ENCODE measurements around the gene KLHDC9. TPM values are rescaled to one million over a fixed set of nuclear protein-coding genes. Genes with fewer than 3 reads are reported as not detected.
A peak's percentile ranks its signal among the peaks of the same experiment; 100 is the strongest.

Gene KLHDC9
- total and polyA plus RNA-seq, 12 donors: 5.2 to 28.1 (median 19.6) TPM

DNA sequence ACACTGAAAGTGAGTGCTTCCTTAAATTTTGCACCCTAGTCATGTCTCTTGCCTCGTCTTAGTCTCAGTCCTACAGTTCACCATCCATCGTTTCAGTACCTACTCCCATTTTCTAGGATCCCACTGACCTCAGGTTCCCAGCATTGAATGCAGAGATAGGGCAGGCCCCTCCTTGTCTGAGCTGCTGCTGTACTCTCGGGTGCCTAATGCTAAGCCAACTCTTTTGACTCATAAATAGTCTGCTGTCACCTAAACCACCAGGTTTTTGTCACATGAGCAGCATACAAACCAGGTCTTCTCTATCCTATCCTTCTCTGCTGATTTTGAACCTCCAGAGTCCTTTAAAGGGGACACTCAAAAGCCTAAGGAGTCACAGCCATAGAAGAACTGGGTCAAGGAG lies 31.5 kb upstream of the KLHDC9 start:
- WGBS, 4 donors: 59 to 73% (median 65%) methylated on average over 3 of the region's 3 CpGs
- no peak for DNase-seq
- Histone ChIP-seq H3K9me3 (replicated peaks in 1 of 3) (no peaks in the 10 kb centered on the region), H3K27me3 (peaks cover 6% of the 10 kb centered on the region), H3K4me3 (no peak overlapping the region), H3K36me3 (replicated peaks in 1 of 2) (no peaks in the 10 kb centered on the region), H3K27ac (no peak overlapping the region), H3K4me1 (replicated peaks in 1 of 2) (no peaks in the 10 kb centered on the region)
- TF ChIP-seq POLR2A (IDR thresholded peaks at IDR 0.05): no peak
- intact Hi-C loops (cut with DNase I): no loop called here

DNA sequence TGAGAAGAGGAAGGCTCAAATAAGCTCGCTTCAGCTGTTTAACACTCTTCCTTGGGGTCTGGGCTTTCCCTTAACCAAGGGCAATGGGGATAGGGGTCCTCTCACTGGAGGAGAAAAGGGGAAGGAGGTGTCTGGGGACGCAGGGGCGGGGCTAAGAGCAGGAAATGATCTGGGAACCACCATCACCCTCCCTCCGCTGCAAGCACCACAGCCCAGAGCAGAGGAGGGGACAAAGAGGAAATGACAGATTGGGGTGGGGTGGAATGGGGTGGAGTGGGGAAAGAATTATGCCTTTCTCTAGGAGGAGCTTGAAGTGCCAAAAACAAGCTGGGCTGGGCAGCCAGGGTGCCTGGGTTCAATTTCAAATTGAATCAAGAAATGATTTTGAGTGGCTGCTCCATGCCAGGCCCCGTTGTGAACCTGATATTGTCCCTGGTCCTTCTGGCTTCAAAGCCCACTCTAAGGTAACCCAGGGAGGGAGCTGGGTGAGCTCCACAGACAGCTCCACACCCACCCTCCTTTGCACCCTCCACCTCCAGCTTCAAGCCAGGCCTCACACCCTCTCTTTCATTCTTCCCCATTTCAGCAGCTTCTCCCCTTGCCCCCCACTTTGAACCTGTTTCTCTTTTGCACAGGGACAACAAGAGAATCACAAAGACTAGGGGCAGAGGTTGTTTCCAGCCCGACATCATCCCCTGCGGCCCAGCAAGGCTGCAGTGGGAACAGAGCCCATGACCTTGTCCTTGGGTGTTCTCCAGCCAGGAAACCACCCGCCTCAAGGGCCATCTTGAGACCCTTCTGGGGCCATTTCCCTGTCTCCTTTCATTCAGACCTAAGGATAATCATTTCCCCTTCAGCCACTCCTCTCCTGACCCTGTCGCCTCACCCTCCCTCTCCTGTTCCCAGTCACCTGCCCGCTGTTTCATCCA lies 29.6 kb upstream of the KLHDC9 start:
- WGBS, 4 donors: 54 to 60% (median 58%) methylated on average over 10 of the region's 10 CpGs
- Histone ChIP-seq H3K4me1 (replicated peaks in 1 of 2) (no peaks in the 10 kb centered on the region), H3K27me3 (peaks cover 6% of the 10 kb centered on the region), H3K4me3 (peak overlapping the region in 1 of 4 donors; percentile 55), H3K9me3 (replicated peaks in 1 of 3) (no peaks in the 10 kb centered on the region), H3K36me3 (replicated peaks in 1 of 2) (no peaks in the 10 kb centered on the region), H3K27ac (peak overlapping the region in 4 of 5 donors; percentile 13 to 87 (median 62))
- TF ChIP-seq POLR2A (IDR thresholded peaks at IDR 0.05): no peak
- intact Hi-C loops (cut with DNase I): no loop called here
- peak in 6 of 7 donors; percentile 39 to 72 (median 64) for DNase-seq

DNA sequence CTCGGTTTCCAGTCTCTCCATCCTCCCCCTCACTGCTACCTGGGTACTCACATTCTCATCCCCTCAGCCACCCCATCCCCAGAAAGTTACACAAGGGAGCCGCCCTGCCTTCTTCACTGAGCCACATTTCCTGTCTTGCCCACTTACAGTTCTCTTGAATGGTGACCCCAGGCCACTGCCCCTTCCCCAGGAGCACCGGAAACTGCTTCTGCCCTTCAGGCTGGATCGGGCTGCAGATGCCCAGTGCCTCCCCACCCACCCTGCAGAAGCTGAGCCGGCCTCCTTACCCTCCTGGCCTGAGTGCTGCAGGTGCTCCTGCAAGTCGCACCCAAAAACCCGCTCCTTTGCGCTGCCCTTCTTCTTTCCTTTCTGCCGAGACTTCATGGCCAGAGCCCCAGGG lies 28.9 kb upstream of the KLHDC9 start:
- Histone ChIP-seq H3K9me3 (replicated peaks in 1 of 3) (no peaks in the 10 kb centered on the region), H3K27ac (peak overlapping the region; percentile 13 to 87 (median 56)), H3K4me1 (replicated peaks in 1 of 2) (no peaks in the 10 kb centered on the region), H3K4me3 (peak overlapping the region in 1 of 4 donors; percentile 55), H3K36me3 (replicated peaks in 1 of 2) (no peaks in the 10 kb centered on the region), H3K27me3 (peaks cover 6% of the 10 kb centered on the region)
- intact Hi-C loops (cut with DNase I): no loop called here
- no peak for DNase-seq
- 68 to 78% (median 73%) methylated on average over 9 of the region's 9 CpGs for WGBS, 4 donors
- TF ChIP-seq POLR2A (IDR thresholded peaks at IDR 0.05): no peak
- TF ChIP-seq, protein P1, sequence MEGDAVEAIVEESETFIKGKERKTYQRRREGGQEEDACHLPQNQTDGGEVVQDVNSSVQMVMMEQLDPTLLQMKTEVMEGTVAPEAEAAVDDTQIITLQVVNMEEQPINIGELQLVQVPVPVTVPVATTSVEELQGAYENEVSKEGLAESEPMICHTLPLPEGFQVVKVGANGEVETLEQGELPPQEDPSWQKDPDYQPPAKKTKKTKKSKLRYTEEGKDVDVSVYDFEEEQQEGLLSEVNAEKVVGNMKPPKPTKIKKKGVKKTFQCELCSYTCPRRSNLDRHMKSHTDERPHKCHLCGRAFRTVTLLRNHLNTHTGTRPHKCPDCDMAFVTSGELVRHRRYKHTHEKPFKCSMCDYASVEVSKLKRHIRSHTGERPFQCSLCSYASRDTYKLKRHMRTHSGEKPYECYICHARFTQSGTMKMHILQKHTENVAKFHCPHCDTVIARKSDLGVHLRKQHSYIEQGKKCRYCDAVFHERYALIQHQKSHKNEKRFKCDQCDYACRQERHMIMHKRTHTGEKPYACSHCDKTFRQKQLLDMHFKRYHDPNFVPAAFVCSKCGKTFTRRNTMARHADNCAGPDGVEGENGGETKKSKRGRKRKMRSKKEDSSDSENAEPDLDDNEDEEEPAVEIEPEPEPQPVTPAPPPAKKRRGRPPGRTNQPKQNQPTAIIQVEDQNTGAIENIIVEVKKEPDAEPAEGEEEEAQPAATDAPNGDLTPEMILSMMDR (IDR thresholded peaks at IDR 0.05): no peak

DNA sequence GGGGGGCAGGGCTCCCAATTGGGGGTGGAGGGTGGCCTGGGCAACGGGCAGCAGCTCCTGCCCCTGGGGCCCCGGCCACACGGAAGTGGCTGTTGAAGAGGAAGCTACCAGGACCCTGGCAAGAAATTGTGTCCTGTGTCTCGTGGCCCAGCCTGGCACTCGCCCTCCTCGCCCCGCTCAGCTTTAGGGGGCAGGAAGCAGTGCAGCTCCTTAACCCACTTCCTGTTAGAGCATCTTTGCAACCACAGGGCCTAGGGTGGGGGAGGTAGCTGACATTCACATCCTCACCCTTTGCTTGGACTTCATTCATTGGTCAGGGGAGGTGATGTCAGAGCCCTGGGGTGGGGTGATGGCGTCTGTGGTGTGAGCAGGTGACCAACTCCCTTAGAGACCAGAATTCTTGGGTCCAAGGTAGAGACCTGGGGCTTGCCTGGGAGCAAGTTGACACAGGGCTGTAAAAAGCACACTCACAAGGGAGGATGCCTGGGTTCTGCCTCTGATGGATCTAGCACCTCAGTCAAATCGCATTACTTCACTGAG lies 28.4 kb upstream of the KLHDC9 start, which contains the start of gene ARHGAP30:
ARHGAP30 (minus strand) TSS at position 161 of the 540 bp plus-strand sequence. CDS start 267 bp downstream, outside the sequence.
- peak within 1 kb of the TSS in 1 of 4 donors; percentile 55 for H3K4me3 ChIP-seq
- no peaks in the 10 kb centered on the region for H3K36me3 ChIP-seq (replicated peaks in 1 of 2)
- H3K27me3 ChIP-seq: peaks cover 6% of the 10 kb centered on the region
- 69 to 78% (median 77%) methylated on average over 3 to 9 of the region's 9 CpGs for WGBS, 4 donors
- intact Hi-C loops (cut with DNase I): no loop called here
- peak within 1 kb of the TSS; percentile 13 to 87 (median 56) for H3K27ac ChIP-seq
- peak; percentile 39 to 81 (median 64) for DNase-seq
- H3K4me1 ChIP-seq (replicated peaks in 1 of 2): no peaks in the 10 kb centered on the region
- no peaks in the 10 kb centered on the region for H3K9me3 ChIP-seq (replicated peaks in 1 of 3)
- TF ChIP-seq, protein P1 (IDR thresholded peaks at IDR 0.05): no peak
- peak; percentile 20 to 37 for TF ChIP-seq POLR2A (IDR thresholded peaks at IDR 0.05)

DNA sequence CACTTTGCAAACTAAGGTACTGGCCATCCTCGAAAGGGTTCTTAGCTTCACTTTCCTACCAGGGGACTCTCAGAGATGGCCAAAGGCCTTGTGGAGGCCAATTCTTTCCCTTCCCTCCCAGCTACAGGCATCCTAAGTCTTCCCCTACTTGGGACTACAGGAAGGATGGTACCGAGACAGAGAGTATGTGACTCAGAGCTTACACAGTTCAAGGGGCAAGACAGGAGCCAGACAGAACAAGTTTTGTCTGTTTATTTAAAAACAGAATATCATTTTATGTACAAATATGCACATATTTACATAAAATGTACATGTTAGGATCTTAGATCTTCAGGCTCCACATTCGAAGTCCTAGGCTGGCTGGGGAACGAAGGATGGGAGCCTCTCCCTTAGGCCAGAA lies 27.4 kb upstream of the KLHDC9 start:
- H3K27me3 ChIP-seq: no peaks in the 10 kb centered on the region
- H3K36me3 ChIP-seq (replicated peaks in 1 of 2): no peaks in the 10 kb centered on the region
- TF ChIP-seq, protein P1 (IDR thresholded peaks at IDR 0.05): no peak
- TF ChIP-seq POLR2A (IDR thresholded peaks at IDR 0.05): no peak
- no peaks in the 10 kb centered on the region for H3K9me3 ChIP-seq (replicated peaks in 1 of 3)
- H3K4me1 ChIP-seq (replicated peaks in 1 of 2): no peaks in the 10 kb centered on the region
- H3K4me3 ChIP-seq: no peak overlapping the region
- no peak overlapping the region for H3K27ac ChIP-seq
- DNase-seq: no peak
- intact Hi-C loops (cut with DNase I): no loop called here
- WGBS, 4 donors: 86 to 91% (median 90%) methylated on average over 4 of the region's 4 CpGs
